Fibroblast of lung (primary cell): Measurements from ENCODE around the gene EQTN.

Experiments used
- CTCF ChIP-seq, 2 donors: IDR thresholded peaks in 1 of 2; conservative IDR thresholded peaks in 1 of 2; 1 replicate in 1 of 2; 2 replicates in 1 of 2; pipeline ENCODE4 v1.5.1; 2011 to 2012; ENCODE audit warnings: low read length in 2 of 2, control low read depth in 1 of 2, inconsistent platforms in 1 of 2, low read depth in 1 of 2, mild to moderate bottlenecking in 1 of 2
- EZH2 ChIP-seq: IDR thresholded peaks from 2 replicates; pipeline ENCODE4 v1.5.1; 2012; ENCODE audit warnings: low read length, control low read depth, mild to moderate bottlenecking; ENCODE audit errors: missing control alignments

GRCh38 chr9:27340285-27340674, 43.3 kb upstream of the EQTN start:
- no peak for TF ChIP-seq CTCF (conservative IDR thresholded peaks at IDR 0.05 in 1 of 2, IDR thresholded peaks at IDR 0.05 in 1 of 2; ENCODE audit: low read depth in 1 of 2, low read length in 2 of 2)
- no peak for TF ChIP-seq EZH2
